ENCODE measurements around the gene ACADM.
"Not testable (repeated sequence)": the region's sequence is repeated elsewhere in the genome, so short reads cannot be mapped to it uniquely, and the experiment has no call there.

The ACADM gene

DNA sequence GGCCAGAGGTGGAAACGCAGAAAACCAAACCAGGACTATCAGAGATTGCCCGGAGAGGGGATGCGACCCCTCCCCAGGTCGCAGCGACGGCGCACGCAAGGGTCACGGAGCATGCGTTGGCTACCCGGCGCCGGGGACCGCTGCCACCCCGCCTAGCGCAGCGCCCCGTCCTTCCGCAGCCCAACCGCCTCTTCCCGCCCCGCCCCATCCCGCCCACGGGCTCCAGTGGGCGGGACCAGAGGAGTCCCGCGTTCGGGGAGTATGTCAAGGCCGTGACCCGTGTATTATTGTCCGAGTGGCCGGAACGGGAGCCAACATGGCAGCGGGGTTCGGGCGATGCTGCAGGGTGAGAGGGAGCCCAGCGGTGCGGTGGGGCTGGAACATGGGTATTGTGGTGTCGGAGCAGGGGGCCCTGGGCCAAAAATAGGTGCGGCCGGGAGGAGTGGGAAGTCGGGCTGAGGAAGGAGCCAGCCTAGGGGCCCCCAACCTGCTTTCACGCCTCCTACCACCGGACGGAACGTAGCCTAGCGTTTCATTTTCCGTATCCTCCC is at the start of gene ACADM:
Gene ACADM (plus strand): TSS at position 238 of the 551 bp plus-strand sequence. CDS start 79 bp downstream, at position 317.
- DNase-seq, result peak; percentile 59 to 74

DNA sequence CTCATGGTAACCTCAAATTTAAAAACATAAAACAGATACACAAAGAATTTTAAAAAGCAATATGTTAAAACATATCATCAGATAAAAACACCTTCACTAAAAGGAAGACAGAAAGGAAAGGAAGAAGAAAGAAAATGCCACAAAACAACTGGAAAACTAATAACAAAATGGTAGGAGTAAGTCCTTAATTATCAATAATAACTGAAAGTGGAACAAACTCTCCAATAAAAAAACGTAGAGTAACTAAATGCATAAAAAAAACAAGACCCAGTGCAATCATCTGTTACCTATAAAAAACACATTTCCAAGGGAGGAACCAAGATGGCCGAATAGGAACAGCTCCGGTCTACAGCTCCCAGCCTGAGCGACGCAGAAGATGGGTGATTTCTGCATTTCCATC is 47.1 kb upstream of the ACADM start:
- DNase-seq, result no peak

DNA sequence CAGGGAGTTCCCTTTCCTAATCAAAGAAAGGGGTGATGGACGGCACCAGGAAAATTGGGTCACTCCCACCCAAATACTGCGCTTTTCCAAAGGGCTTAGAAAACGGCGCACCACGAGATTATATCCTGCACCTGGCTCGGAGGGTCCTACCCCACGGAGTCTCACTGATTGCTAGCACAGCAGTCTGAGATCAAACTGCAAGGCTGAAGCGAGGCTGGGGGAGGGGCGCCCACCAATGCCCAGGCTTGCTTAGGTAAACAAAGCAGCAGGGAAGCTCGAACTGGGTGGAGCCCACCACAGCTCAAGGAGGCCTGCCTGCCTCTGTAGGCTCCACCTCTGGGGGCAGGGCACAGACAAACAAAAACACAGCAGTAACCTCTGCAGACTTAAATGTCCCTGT is 46.5 kb upstream of the ACADM start:
- DNase-seq, result not testable (repeated sequence)

DNA sequence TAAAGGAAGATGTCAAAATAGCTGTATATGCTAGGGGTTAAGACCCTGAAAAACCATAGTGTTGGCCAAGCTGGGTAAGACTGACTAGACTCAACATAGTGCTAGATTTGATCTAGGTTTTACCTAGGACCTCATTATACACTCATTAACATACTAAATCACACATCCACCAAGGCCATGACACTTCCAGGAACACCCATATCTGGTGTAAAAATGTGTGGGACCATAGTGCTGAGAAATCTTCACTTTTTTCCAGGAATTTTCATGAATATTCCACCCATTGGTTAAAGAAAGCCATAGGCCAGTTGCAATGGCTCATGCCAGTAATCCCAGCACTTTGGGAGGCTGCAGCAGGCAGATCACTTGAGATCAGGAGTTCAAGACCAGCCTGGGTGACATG is 34.0 kb upstream of the ACADM start:
- DNase-seq, result no peak

DNA sequence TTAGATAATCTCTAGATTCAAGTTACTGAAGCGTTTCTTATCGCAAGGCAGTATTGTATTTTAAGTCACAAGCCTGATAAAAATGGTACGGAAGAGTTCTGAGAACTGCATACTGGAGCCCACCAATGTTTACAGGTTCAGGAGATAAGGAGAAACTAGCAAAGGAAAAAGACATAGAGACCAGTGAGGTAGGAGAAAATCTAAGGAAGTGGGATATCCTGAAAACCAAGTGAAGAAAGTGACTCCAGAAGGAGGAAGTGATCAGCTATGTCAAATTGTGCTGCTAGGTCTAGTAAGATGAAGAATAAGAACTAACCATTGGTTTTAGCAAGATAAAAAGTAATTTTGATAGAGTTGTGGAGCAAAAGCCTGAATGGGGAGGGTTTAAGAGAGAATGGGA is 31.0 kb upstream of the ACADM start:
- no peak for DNase-seq

DNA sequence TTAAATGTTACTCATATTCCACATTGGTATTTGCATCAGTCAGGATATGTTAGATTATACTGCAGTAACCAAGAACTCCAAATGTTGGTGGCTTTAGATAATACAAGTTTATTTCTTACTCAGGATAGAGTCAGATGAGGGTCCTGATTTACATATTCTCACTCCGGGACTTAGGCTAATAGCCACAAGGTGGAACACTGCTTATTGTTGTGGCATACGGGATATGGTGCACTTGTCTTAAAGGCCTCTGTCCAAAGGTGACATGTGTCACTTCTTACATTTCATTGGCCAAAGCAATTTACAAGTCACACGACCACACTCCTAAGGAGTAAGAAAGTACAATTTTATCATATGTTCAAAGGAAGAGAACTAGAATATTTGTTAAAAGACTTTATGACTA is 28.5 kb upstream of the ACADM start:
- DNase-seq, result no peak

DNA sequence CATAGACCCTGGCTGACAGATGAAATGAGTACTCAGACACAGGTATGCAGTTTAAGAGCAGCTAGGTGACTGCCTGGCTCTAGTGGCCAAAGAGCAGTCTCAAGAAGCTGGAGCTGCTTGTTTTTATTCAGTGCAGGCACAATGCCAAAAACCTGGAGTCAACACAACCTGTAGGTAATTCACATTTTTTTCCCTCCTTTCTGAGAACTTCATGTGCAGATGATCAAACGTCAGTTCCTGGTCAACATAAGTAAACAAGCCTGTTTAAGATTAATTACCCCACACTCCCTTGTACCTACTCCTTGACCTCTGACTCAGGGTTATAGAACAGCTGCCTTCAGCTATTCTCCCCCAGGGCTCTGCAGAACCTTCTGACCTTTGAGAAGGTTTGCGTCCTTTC is 17.3 kb upstream of the ACADM start:
- DNase-seq, result no peak

DNA sequence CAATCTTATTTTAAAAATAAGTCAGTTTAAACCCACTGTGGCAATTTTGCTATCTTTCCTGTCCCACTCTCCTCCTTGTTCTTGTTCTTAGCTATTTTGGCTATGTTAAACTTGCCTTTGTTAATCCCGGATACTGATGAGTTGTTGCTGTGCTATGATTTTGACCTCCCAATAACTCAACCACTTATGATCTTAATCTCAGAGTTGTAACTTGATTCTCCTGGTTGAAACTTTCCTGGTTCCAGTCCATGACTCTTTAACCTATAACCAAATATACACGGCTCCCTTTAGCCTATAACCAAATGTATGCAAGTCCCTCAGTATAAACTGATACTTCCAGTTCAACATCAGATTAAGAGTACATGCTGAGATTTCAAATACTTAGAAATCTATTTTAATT is 15.6 kb upstream of the ACADM start:
- no peak for DNase-seq

DNA sequence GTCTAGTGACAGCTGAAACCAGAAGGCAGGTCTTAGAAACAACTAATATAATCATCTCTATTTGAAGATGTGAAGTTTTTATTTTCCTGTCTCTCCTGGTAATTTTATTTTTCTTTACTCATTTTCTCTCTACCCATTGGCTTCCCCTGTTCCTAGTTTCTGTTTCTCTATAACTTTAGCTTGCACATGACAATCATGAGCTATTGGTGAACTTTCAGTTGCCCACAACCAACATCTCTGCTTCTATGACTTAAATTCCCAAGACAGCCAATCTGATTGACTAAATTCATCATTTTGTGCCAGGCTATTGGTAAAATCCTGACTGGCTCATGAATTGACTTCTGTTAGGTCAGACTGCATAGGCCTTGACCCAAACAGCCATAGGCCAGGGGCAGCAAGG is 13.7 kb upstream of the ACADM start:
- DNase-seq, result no peak

DNA sequence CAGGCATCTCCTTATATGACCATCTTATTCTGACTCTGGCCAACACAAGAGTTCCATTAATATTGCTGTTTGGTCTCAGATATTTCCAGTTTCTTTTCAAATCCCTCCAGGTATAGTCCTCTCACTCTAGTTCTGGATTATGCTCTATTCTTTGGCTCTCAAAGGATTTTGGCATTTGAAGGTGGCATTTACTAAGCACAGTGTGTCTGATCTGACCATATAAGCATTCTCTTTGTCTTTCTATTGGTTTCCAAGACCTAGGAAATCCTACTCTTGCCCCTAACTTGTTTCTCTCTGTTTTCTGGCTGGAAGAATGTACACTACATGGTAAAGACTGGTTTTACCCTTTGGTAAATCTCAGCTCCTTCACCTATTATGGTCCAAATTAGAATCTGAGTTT is 12.7 kb upstream of the ACADM start:
- DNase-seq, result no peak

DNA sequence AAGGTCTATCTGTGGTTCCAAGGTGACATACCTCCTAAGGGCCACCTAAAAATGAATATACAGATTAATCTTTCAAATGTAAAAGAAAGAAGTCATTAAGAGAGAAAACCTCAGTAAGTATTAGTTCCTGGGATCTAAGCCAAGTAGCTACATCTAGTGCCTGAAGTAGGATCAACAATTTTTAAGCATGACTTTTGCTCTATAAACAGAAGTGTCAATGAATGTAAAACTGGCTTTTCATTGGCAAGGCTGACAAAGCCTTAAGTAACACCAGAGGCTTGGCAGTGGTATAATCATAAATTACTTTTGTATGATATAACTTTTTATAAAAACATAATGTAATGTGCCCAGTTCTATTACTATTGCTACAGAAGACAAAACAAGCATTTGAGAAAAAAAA is 12.2 kb upstream of the ACADM start:
- no peak for DNase-seq

DNA sequence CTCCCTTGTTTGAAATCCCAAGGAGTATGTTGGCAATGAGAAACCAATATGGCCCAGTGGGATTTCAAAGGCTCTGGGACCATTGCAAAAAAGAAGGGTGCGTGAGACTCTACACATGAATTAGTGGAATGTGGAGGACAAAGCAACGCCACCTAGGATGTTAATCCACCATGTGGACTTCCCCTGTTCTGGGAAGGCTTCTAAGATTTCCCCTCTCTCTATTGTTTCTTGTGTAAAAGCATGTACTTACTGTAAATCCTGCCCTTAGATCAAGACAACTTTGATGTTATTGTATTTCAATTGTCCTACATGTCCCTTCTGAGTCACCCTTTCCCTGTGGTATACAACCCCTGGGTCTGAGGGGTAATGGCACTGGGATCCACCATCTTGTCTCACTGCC is 4.7 kb upstream of the ACADM start:
- no peak for DNase-seq

DNA sequence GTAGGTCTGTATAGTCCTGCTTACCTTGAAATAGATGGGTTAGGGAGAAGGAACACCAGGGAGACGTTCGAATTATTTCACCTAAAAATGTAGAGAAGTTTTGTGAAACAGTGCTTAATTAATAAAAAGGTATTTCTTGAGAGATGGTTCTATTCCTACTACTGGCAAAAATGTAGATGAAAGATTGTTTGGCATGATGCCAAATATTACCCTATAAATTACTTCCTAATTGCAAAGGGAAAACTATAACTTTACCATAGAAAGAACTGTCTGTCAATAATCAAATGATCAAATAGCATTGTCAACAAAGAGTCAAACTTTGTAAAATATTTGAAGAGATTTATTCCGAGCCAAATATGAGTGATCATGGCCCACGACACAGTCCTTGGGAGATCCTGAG is 4.2 kb upstream of the ACADM start:
- DNase-seq, result no peak

DNA sequence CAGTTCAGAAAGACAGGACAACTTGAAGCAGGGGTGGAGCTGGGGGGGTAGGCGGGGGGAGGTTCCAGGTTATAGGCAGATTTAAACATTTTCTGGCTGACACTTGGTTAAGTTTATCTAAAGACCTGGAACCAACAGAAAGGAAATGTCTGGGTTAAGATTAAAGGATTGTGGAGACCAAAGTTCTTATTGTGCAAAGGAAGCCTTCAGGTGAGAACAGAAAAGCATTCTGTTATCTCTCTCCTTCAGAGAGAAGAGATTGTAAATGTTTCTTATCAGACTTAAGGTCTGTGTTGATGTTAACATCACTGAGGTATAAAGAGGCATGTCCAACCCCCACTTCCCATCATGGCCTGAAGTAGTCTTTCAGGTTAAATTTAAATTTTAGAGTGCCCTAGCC is 3.7 kb upstream of the ACADM start:
- DNase-seq, result no peak

DNA sequence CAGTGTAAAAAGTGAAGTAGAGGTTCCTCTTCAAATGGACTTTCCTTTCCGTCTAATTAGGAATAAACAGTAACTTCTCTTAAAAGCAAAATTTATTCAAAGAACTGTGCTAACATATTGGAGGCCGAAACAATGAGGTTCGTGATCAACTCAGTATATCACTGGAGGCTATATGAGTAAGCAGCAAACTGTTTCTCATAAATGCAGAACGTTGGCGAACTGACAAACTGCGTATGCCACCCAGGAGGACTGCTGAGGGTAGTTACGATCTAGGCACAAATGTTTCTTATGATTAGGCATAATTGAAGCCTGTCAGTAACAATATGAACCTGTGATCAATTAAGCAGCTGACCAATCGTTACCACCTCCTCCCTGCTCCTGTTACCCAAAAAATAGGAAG is 2.3 kb upstream of the ACADM start:
- not testable (repeated sequence) for DNase-seq

DNA sequence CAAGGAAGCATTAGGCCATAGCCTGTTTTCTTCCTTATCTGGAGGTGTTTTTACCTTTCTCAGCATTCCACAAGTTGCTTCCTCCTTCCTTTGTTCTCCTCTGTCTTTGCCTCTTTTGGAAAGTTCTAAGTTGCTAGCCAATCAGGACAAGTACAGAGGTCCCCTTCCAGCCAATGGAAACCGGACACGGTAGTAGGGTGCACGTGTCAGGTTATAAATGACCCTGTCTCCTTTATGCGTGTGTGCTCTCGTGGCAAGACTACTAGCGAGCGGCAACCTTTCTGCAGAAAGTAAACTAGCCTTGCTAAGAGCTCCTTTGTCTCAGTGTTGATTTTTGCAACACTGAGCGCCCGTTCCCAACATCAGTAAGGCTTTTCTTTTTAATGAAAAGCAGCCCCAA is 1.5 kb upstream of the ACADM start:
- DNase-seq, result no peak

DNA sequence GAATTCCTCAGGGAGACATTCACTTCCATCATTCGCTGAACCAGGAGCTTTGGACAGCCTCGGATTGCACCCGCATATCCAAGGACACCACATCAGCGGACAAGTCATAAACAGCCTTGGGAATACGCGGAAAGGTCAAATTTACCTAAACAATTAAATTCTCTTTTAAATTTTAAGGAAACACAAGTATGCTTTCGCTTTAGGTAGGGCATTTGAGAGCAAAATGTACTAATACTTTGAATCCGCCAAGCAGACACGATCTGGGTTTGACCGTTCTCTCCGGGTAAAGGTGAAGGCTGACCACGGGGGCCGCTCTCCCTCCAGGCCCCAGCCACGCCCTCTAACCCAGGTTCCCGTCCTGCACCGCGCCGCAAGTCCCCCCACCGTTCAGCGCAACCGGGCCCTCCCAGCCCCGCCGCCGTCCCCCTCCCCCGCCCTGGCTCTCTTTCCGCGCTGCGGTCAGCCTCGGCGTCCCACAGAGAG is 479 bp upstream of the ACADM start:
- DNase-seq, result peak; percentile 60 to 69

DNA sequence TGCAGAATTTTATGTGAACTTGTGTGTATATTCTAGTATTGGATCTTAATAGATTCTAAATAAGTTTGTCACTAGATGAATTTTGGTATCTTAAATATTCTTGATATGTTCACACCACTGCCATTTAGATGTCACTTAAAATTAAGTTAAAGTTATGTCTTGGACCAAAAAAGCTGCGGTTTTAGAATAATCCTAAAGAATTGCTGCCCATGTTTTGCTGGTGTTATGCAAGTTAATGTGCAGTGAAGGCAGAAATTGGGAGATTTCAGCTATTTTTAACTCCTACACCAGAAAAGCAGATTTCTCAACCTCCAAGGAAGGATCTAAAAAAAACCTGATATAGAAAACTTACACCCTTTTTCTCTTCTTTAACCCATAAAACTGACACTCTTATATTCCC is 757 bp downstream of the ACADM start:
- DNase-seq, result no peak

DNA sequence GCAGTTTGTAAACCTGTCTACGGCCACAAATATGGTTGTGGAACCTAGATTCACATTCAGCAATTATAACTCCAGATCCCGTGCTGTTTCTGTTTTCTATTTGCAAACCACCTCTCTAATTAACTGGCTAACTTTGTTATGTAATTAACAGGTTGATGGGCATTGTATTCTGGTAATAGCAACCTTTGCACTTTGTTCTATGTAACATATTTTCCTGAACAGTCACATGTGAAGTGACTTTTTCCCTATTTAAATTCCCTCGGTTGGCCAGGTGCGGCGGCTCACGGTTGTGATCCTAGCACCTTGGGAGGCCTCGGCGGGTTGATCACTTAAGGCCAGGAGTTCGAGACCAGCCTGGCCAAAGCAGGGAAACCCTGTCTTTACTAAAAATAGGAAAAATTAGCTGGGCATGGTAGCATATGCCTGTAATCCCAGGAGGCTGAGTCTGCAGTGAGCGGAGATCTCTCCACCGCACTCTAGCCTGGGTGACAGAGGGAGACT is 1.4 kb downstream of the ACADM start:
- DNase-seq, result no peak

DNA sequence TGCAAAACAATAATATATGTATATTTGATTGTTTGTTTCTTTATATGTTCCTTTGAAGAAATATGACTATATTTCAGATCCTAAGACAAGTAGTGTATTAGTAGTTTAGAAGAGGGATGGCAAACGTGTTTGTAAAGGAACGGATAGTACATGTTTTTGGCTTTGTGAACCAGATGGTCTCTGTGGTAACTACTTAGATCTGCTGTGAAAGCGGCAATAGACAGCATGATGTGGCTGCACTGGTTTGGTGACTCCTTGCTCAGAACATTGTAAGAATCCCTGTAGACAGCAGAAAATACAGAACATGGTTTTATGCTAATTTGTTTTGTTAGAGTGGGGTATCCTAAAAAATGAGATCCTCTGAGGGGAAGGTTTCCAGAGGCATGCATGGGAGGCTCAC is 3.1 kb downstream of the ACADM start:
- DNase-seq, result no peak

DNA sequence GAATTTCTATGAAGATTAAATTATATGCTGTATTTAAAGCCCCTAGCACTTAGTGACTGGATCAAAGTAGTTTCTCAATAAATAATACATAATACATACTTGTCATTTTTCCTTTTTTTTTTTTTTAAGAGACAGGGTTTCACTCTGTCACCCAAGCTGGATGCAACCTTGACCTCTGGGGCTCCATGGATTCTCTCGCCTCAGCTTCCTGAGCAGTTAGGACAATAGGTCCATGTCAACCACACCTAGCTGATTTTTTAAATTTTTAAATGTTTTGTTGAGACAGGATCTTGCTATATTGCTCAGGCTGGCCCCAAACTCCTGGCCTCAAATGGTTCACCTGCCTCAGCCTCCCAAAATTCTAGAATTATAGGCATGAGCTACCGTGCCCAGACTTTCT is 5.9 kb downstream of the ACADM start:
- DNase-seq, result no peak

DNA sequence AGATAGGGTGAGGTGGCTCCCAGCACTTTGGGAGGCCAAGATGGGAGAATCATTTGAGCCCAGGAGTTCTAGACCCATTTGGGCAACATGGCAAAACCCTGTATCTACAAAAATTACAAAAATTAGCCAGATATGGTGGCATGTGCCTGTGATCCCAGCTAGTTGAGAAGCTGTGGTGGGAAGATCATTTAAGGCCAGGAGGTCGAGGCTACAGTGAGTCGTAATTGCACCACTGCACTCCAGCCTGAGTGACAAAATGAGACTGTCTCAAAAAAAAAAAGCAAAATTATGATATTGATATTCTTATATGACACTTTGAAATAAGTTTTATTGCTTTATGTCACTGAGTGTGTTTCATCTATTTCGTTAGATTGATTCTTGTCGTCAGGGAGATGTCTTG is 7.4 kb downstream of the ACADM start:
- no peak for DNase-seq

DNA sequence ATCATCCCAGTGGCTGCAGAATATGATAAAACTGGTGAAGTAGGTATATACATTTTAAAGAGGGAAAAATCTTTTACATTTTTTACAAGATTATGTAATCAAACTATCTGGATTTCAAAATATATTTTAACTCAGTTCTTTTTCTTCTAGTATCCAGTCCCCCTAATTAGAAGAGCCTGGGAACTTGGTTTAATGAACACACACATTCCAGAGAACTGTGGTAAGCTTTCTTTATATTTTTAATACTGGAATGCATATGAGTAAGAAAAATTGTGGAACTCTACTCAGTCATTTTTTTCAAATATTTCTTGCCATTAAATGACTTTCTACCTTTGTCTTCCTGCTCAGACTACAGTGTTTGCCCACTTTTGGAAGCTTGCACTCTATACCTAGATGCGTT is 8.2 kb downstream of the ACADM start:
- DNase-seq, result no peak

DNA sequence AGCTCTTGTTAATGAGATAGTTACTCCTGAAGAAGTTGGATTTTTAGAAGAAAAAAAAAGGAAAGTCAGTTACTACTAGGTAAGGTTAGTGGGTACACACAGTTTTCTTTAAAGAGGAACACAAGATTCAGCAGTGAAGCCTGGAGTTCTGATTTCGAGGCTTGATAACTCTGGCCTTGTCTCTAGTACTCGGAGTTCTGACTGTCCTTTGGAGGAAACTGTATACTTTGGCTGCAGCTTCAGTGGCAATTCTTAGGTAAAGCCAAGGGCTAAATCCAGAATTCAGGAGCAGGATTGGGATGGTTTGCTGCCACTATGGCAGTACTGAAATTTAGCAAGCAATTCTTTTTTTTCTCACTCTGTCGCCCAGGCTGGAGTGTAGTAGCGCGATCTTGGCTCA is 9.2 kb downstream of the ACADM start:
- no peak for DNase-seq

DNA sequence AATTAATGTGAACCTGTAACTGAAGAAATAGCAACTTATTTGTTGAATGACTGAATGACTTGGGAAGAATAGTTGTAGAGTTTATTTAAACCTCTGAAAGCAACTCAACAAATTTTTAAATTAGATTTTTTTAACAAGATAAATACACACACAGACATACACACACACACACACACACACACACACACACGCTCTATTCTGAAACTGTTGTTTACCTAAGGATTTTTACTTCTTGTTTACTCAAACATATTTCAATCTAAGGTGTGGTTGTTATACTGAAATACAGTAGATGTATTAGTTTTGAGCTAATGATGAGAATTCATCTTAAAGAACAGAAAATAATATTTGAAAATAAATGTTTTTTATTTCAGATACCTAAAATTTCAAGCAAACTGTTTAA is 11.5 kb downstream of the ACADM start:
- DNase-seq, result no peak
